Measurements from ENCODE around the gene UGP2. TPM values are rescaled to one million over a fixed set of nuclear protein-coding genes. Genes with fewer than 3 reads are reported as not detected.

Gene UGP2
- total RNA-seq, 5 donors from 2014 or later (not counting 1 experiment from before 2014, with no cell fraction given): 67.4 to 103 (median 80.1) TPM

DNA sequence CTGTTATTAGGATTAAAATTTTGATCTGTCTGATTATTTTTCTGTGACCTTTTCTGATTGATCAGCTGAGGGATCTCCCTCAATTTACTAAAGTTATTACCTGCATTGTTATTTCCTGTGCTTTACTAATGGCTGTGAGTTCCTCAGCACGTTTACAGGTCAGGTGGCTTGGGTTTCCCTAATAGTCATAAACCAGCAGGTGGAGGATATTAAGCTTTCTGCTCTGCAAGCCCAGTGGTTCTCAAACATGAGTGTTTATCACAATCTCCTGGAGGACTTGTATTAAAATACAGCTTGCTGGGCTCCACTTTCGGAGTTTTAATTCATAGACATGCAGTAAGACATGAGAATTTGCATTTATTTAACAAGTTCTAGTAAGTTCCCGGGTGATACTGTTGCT, 22.4 kb upstream of the UGP2 start:
- Mint-ChIP-seq H3K9me3 (no peaks in the 10 kb centered on the region), H3K4me1 (no peaks in the 10 kb centered on the region), H3K27me3 (peaks cover 6 to 9% of the 10 kb centered on the region in 2 donors), H3K4me3 (no peak overlapping the region), H3K27ac (no peak overlapping the region), H3K36me3 (no peaks in the 10 kb centered on the region)
- WGBS (ENCODE audit: insufficient coverage): no CpG with 5 or more reads among the region's 3 CpGs
- Histone ChIP-seq H3K27ac (ENCODE audit: low read length) (no peak overlapping the region), H3K4me1 (ENCODE audit: control insufficient read depth in 1 of 2, extremely low read depth in 1 of 2, insufficient read depth in 2 of 2, low read length in 2 of 2) (no peaks in the 10 kb centered on the region), H3K36me3 (ENCODE audit: control insufficient read depth in 2 of 2, extremely low read depth in 1 of 2, insufficient read depth in 1 of 2, low read length in 1 of 2) (no peaks in the 10 kb centered on the region), H3K27me3 (replicated peaks in 1 of 2; ENCODE audit: control insufficient read depth in 2 of 2, extremely low read depth in 1 of 2, insufficient read depth in 2 of 2, low read length in 1 of 2) (peaks cover 0 to 2% of the 10 kb centered on the region in 2 experiments), H3K4me3 (ENCODE audit: control insufficient read depth in 1 of 2, extremely low read depth in 1 of 2, low read length in 1 of 2) (no peak overlapping the region), H3K9me3 (no peaks in the 10 kb centered on the region)
- no peak for DNase-seq
- CTCF ChIA-PET: interaction anchor here in 1 of 2 donors (0.5 to 1.7 kb wide), 2 partner anchors 23 to 42 kb away, joined by 3 to 5 read pairs; no protein-coding TSS in a partner anchor
- no peak for ATAC-seq (replicated peaks in 1 of 4)
- POLR2A ChIA-PET: no interaction called here

DNA sequence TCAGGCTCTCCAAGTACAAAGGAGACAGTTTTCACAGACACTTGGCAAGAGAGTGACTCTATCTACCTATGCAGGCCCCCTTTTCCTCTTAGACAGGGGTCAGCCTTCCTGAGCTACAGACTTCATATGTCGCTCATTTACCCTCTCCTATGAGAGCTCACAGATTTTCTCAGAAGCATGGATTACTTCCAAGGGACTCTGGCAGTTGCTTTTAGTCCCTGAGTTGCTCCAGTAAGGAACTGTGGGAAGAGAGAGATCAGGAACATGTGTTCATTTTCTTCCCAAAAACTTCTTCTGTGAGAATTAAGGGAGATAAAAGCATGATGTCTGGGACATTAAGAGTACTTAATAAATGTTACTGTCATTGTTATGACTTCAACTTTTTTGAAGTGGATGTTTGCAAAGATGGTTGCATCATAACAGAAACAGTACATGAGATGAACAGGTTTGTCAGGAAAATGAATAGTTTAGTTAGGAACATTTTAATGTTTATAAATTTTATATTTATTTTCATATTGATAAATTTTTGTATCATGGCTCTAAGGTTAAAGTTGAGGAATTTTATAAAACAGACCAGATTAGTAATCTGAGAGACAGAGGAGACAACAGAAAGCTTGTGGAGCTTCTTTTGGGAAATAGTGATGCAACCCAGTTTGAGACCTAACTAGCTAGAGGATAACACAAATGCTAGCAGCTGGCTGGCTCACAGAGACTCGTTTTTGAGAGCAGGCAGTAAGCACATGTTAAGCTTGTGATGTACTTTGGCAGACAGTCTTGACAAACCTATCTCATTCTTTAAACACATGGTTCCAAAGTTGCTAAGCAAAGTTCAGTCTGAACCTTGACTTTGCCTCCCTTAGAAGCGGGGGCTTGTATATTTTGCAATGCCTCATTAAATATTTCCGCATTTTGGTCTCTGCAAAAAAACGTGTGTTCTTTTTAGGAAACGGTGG, 21.7 kb upstream of the UGP2 start:
- POLR2A ChIA-PET: no interaction called here
- peaks cover 0 to 2% of the 10 kb centered on the region in 2 experiments for H3K27me3 ChIP-seq (replicated peaks in 1 of 2; ENCODE audit: control insufficient read depth in 2 of 2, extremely low read depth in 1 of 2, insufficient read depth in 2 of 2, low read length in 1 of 2)
- Mint-ChIP-seq H3K36me3 (no peaks in the 10 kb centered on the region), H3K27ac (no peak overlapping the region), H3K4me1 (no peaks in the 10 kb centered on the region), H3K4me3 (no peak overlapping the region), H3K9me3 (no peaks in the 10 kb centered on the region), H3K27me3 (peaks cover 6 to 9% of the 10 kb centered on the region in 2 donors)
- no peak overlapping the region for H3K27ac ChIP-seq (ENCODE audit: low read length)
- no peaks in the 10 kb centered on the region for H3K9me3 ChIP-seq
- no peak for DNase-seq
- CTCF ChIA-PET: interaction anchor here in 1 of 2 donors (0.5 to 1.7 kb wide), 2 partner anchors 22 to 41 kb away, joined by 3 to 5 read pairs; no protein-coding TSS in a partner anchor
- ATAC-seq (replicated peaks in 1 of 4): no peak
- WGBS (ENCODE audit: insufficient coverage): no CpG with 5 or more reads among the region's 6 CpGs
- no peaks in the 10 kb centered on the region for H3K36me3 ChIP-seq (ENCODE audit: control insufficient read depth in 2 of 2, extremely low read depth in 1 of 2, insufficient read depth in 1 of 2, low read length in 1 of 2)
- H3K4me1 ChIP-seq (ENCODE audit: control insufficient read depth in 1 of 2, extremely low read depth in 1 of 2, insufficient read depth in 2 of 2, low read length in 2 of 2): no peaks in the 10 kb centered on the region
- no peak overlapping the region for H3K4me3 ChIP-seq (ENCODE audit: control insufficient read depth in 1 of 2, extremely low read depth in 1 of 2, low read length in 1 of 2)

DNA sequence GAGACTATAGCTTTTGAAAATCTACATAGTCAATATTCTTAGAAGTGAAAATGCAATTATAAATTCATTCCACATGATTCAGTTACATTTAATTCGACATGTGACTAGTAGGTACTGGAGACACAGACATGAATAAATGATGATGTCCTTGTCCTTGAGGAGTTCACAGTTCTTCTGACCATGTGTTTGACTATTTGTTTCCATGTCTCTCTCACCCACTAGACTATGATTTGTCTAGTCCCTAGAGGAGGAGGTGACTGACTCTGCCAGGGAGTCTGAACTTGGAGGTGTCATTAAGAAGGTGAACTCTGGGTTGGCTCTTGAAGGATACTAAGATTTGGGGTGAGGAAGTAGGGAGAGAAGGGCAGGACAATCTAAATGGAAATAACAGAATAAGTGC, 20.7 kb upstream of the UGP2 start:
- no peaks in the 10 kb centered on the region for H3K36me3 Mint-ChIP-seq
- Histone ChIP-seq H3K27ac (ENCODE audit: low read length) (no peak overlapping the region), H3K36me3 (ENCODE audit: control insufficient read depth in 2 of 2, extremely low read depth in 1 of 2, insufficient read depth in 1 of 2, low read length in 1 of 2) (no peaks in the 10 kb centered on the region), H3K4me1 (ENCODE audit: control insufficient read depth in 1 of 2, extremely low read depth in 1 of 2, insufficient read depth in 2 of 2, low read length in 2 of 2) (no peaks in the 10 kb centered on the region), H3K27me3 (replicated peaks in 1 of 2; ENCODE audit: control insufficient read depth in 2 of 2, extremely low read depth in 1 of 2, insufficient read depth in 2 of 2, low read length in 1 of 2) (peaks cover 0 to 2% of the 10 kb centered on the region in 2 experiments), H3K9me3 (no peaks in the 10 kb centered on the region), H3K4me3 (ENCODE audit: control insufficient read depth in 1 of 2, extremely low read depth in 1 of 2, low read length in 1 of 2) (no peak overlapping the region)
- H3K9me3 Mint-ChIP-seq: no peaks in the 10 kb centered on the region
- POLR2A ChIA-PET: interaction anchor here in 1 of 2 donors (0.5 kb wide), 1 partner anchor 40 kb away, joined by 4 read pairs; no protein-coding TSS in a partner anchor
- no peak for DNase-seq
- H3K27ac Mint-ChIP-seq: no peak overlapping the region
- peaks cover 10 to 13% of the 10 kb centered on the region in 2 donors for H3K27me3 Mint-ChIP-seq
- CTCF ChIA-PET: no interaction called here
- no peaks in the 10 kb centered on the region for H3K4me1 Mint-ChIP-seq
- no peak for ATAC-seq (replicated peaks in 1 of 4)
- H3K4me3 Mint-ChIP-seq: no peak overlapping the region
- no CpG with 5 or more reads among the region's 1 CpG for WGBS (ENCODE audit: insufficient coverage)

DNA sequence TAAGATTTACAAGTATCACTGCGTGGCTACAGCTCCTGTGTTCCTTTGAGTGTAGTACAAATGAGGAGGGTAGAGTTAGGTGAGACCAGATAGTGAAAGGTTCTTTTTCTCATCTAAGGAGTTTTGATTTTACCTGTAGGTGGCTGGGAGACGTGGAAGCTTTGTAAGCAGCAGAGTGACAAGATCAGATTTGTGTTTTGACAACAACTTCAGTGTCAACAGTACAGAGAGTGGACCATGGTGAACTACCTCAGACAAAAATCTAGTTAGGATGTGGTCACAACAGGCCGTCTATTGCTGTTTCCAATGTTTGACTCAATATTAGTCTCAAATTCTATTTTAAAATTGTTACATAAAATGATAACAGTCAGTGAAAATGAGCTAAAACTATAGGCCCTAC, 20.3 kb upstream of the UGP2 start:
- no peaks in the 10 kb centered on the region for H3K9me3 Mint-ChIP-seq
- no peak overlapping the region for H3K27ac Mint-ChIP-seq
- Histone ChIP-seq H3K9me3 (no peaks in the 10 kb centered on the region), H3K36me3 (ENCODE audit: control insufficient read depth in 2 of 2, extremely low read depth in 1 of 2, insufficient read depth in 1 of 2, low read length in 1 of 2) (no peaks in the 10 kb centered on the region), H3K4me1 (ENCODE audit: control insufficient read depth in 1 of 2, extremely low read depth in 1 of 2, insufficient read depth in 2 of 2, low read length in 2 of 2) (no peaks in the 10 kb centered on the region), H3K27ac (ENCODE audit: low read length) (no peak overlapping the region), H3K27me3 (replicated peaks in 1 of 2; ENCODE audit: control insufficient read depth in 2 of 2, extremely low read depth in 1 of 2, insufficient read depth in 2 of 2, low read length in 1 of 2) (peaks cover 0 to 2% of the 10 kb centered on the region in 2 experiments), H3K4me3 (ENCODE audit: control insufficient read depth in 1 of 2, extremely low read depth in 1 of 2, low read length in 1 of 2) (no peak overlapping the region)
- no peak for ATAC-seq (replicated peaks in 1 of 4)
- ChIA-PET CTCF (no interaction called here), POLR2A (interaction anchor here in 1 of 2 donors (0.5 kb wide), 1 partner anchor 40 kb away, joined by 4 read pairs; no protein-coding TSS in a partner anchor)
- no peak overlapping the region for H3K4me3 Mint-ChIP-seq
- no peak for DNase-seq
- 80% methylated on average over 2 of the region's 3 CpGs for WGBS (ENCODE audit: insufficient coverage)
- no peaks in the 10 kb centered on the region for H3K4me1 Mint-ChIP-seq
- H3K36me3 Mint-ChIP-seq: no peaks in the 10 kb centered on the region
- H3K27me3 Mint-ChIP-seq: peaks cover 10 to 13% of the 10 kb centered on the region in 2 donors

DNA sequence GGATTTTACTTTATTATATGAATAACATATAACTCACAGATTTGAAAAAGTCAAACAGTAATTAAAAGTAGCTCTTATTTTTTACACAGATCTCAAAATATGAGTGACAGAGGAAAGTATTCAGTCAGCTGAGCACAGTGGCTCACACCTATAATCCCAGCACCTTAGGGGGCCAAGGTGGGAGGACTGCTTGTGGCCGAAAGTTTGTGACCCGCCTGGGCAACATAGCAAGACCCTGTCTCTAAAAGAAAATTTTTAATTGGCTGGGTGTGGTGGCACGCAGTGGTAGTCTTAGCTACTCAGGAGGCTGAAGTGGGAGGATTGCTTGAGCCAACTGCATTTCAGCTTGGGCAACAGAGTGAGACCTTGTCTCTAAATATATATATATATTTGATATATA, 19.2 kb upstream of the UGP2 start:
- Histone ChIP-seq H3K4me1 (ENCODE audit: control insufficient read depth in 1 of 2, extremely low read depth in 1 of 2, insufficient read depth in 2 of 2, low read length in 2 of 2) (no peaks in the 10 kb centered on the region), H3K27ac (ENCODE audit: low read length) (no peak overlapping the region), H3K4me3 (ENCODE audit: control insufficient read depth in 1 of 2, extremely low read depth in 1 of 2, low read length in 1 of 2) (no peak overlapping the region), H3K36me3 (ENCODE audit: control insufficient read depth in 2 of 2, extremely low read depth in 1 of 2, insufficient read depth in 1 of 2, low read length in 1 of 2) (no peaks in the 10 kb centered on the region), H3K9me3 (no peaks in the 10 kb centered on the region), H3K27me3 (replicated peaks in 1 of 2; ENCODE audit: control insufficient read depth in 2 of 2, extremely low read depth in 1 of 2, insufficient read depth in 2 of 2, low read length in 1 of 2) (peaks cover 0 to 2% of the 10 kb centered on the region in 2 experiments)
- no peak overlapping the region for H3K4me3 Mint-ChIP-seq
- no peaks in the 10 kb centered on the region for H3K4me1 Mint-ChIP-seq
- H3K9me3 Mint-ChIP-seq: no peaks in the 10 kb centered on the region
- 80% methylated on average over 1 of the region's 3 CpGs for WGBS (ENCODE audit: insufficient coverage)
- H3K27me3 Mint-ChIP-seq: peaks cover 12 to 13% of the 10 kb centered on the region in 2 donors
- CTCF ChIA-PET: no interaction called here
- ATAC-seq (replicated peaks in 1 of 4): no peak
- DNase-seq: no peak
- H3K36me3 Mint-ChIP-seq: no peaks in the 10 kb centered on the region
- POLR2A ChIA-PET: no interaction called here
- no peak overlapping the region for H3K27ac Mint-ChIP-seq

DNA sequence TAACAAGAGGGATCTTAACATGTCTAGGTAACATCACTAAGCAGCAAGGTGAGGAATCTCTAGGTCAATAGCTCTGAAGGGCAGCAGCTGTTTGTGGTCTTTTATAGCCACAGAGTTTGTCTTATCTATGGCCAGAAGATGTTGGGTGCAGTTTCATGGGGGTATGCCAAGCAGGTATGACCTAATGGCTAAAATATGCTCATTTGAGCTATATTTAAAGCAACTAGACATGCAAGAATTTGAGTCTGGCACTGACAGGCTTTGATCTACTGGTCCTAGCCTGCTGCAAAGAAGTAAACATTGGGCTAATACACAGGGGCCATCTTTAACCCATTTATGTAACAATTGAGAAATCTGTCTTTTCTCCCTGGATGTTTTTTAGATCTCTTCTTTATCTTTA, 13.9 kb upstream of the UGP2 start:
- DNase-seq (no peak), ATAC-seq (replicated peaks in 1 of 4) (no peak)
- Mint-ChIP-seq H3K36me3 (no peaks in the 10 kb centered on the region), H3K4me3 (no peak overlapping the region), H3K27me3 (peaks cover 17 to 21% of the 10 kb centered on the region in 2 donors), H3K9me3 (no peaks in the 10 kb centered on the region), H3K27ac (no peak overlapping the region), H3K4me1 (no peaks in the 10 kb centered on the region)
- H3K4me1 ChIP-seq (ENCODE audit: control insufficient read depth in 1 of 2, extremely low read depth in 1 of 2, insufficient read depth in 2 of 2, low read length in 2 of 2): no peaks in the 10 kb centered on the region
- no peaks in the 10 kb centered on the region for H3K36me3 ChIP-seq (ENCODE audit: control insufficient read depth in 2 of 2, extremely low read depth in 1 of 2, insufficient read depth in 1 of 2, low read length in 1 of 2)
- no peak overlapping the region for H3K27ac ChIP-seq (ENCODE audit: low read length)
- ChIA-PET POLR2A (interaction anchor here in 1 of 2 donors (0.6 kb wide), 1 partner anchor 1643 kb away, joined by 3 read pairs; no protein-coding TSS in a partner anchor), CTCF (interaction anchor here in 1 of 2 donors (0.7 kb wide), 1 partner anchor 314 kb away, joined by 5 read pairs; no protein-coding TSS in a partner anchor)
- no peak overlapping the region for H3K4me3 ChIP-seq (ENCODE audit: control insufficient read depth in 1 of 2, extremely low read depth in 1 of 2, low read length in 1 of 2)
- no peaks in the 10 kb centered on the region for H3K9me3 ChIP-seq
- no peaks in the 10 kb centered on the region for H3K27me3 ChIP-seq (replicated peaks in 1 of 2; ENCODE audit: control insufficient read depth in 2 of 2, extremely low read depth in 1 of 2, insufficient read depth in 2 of 2, low read length in 1 of 2)
